DND-41 (cell line): Measurements from ENCODE around the gene ICAM2.

Experiments
- CTCF ChIP-seq: IDR thresholded peaks from 2 replicates; pipeline ENCODE4 v1.5.1; 2012; ENCODE audit warnings: borderline replicate concordance, low read length, moderate library complexity, mild to moderate bottlenecking; ENCODE audit not compliant: poor library complexity, severe bottlenecking; ENCODE audit errors: extremely low read depth
- EZH2 ChIP-seq: IDR thresholded peaks from 3 replicates; pipeline ENCODE4 v1.6.1; 2012; ENCODE audit warnings: borderline replicate concordance, low read depth, mild to moderate bottlenecking, moderate library complexity, low read length, inconsistent platforms; ENCODE audit not compliant: severe bottlenecking

GRCh38 chr17:63984651-63985386 is 35.6 kb downstream of the ICAM2 start:
- TF ChIP-seq CTCF: no peak
- no peak for TF ChIP-seq EZH2
